ENCODE data around the gene SAMD4A.

The SAMD4A gene

GRCh38 chr14:54834727-54835126 is 267.8 kb downstream of the SAMD4A start:
- no peak for DNase-seq (ENCODE audit: low spot score)

GRCh38 chr14:54836231-54836630 is 269.3 kb downstream of the SAMD4A start:
- DNase-seq (ENCODE audit: low spot score): no peak

GRCh38 chr14:54837508-54838149 is 270.7 kb downstream of the SAMD4A start:
- no peak for DNase-seq (ENCODE audit: low spot score)

- no peak for DNase-seq (ENCODE audit: low spot score)
Measured at GRCh38 chr14:54838931-54839512, 272.1 kb downstream of the SAMD4A start.

GRCh38 chr14:54839701-54840119 is 272.8 kb downstream of the SAMD4A start:
- no peak for DNase-seq (ENCODE audit: low spot score)

GRCh38 chr14:54840336-54840735 is 273.4 kb downstream of the SAMD4A start:
- no peak for DNase-seq (ENCODE audit: low spot score)

- DNase-seq (ENCODE audit: low spot score): no peak
Measured at GRCh38 chr14:54840798-54841197, 273.9 kb downstream of the SAMD4A start.
